ENCODE results near the gene NCOA6.

DNA sequence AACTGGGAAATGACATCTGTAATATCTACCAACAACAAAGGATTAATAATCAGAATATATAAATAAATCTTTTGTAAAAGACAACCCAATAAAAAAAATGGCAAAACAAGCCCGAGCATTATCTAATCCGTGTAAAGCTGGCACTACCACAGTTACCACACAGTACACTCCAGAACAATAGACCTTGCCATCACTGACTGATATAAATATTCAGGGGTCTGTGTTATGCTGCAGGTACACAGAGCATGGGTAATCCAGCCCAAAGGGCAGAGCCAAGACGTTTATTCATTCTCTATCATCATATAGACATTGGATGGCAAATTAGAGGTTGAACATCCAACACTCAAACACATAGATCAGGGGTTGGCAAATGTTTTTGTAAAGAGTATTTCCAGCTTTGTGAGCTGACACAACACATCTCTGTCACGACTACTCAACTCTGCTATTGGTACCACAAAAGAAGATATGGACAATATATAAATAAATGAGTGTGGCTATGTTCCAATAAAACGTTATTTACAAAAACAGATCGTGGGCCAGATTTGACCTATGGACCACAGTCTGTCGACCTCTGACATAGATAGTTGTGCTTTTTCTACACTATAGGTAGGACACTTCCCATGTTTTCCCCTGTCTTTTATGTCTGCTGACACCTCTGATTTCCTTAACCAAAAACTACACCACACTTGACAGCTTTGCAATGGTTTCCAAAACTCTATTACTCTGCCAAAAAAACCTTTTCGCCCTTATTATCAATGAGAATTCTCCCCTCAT, 4.5 kb downstream of the NCOA6 start:
- TF ChIP-seq, protein P1, sequence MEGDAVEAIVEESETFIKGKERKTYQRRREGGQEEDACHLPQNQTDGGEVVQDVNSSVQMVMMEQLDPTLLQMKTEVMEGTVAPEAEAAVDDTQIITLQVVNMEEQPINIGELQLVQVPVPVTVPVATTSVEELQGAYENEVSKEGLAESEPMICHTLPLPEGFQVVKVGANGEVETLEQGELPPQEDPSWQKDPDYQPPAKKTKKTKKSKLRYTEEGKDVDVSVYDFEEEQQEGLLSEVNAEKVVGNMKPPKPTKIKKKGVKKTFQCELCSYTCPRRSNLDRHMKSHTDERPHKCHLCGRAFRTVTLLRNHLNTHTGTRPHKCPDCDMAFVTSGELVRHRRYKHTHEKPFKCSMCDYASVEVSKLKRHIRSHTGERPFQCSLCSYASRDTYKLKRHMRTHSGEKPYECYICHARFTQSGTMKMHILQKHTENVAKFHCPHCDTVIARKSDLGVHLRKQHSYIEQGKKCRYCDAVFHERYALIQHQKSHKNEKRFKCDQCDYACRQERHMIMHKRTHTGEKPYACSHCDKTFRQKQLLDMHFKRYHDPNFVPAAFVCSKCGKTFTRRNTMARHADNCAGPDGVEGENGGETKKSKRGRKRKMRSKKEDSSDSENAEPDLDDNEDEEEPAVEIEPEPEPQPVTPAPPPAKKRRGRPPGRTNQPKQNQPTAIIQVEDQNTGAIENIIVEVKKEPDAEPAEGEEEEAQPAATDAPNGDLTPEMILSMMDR (IDR thresholded peaks at IDR 0.05), result no peak
- no peak for TF ChIP-seq POLR2A (IDR thresholded peaks at IDR 0.05)

Measured in tibial nerve (tissue), 3 donors.